GM18858 (cell line): Measurements from ENCODE around the gene KATNBL1.

Experiments
- ATAC-seq: cut with Tn5 transposase; IDR thresholded peaks from one replicate; pipeline ENCODE4 v1.9.1; 2021; ENCODE audit not compliant: unreplicated experiment

Gene KATNBL1, protein sequence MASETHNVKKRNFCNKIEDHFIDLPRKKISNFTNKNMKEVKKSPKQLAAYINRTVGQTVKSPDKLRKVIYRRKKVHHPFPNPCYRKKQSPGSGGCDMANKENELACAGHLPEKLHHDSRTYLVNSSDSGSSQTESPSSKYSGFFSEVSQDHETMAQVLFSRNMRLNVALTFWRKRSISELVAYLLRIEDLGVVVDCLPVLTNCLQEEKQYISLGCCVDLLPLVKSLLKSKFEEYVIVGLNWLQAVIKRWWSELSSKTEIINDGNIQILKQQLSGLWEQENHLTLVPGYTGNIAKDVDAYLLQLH

DNA sequence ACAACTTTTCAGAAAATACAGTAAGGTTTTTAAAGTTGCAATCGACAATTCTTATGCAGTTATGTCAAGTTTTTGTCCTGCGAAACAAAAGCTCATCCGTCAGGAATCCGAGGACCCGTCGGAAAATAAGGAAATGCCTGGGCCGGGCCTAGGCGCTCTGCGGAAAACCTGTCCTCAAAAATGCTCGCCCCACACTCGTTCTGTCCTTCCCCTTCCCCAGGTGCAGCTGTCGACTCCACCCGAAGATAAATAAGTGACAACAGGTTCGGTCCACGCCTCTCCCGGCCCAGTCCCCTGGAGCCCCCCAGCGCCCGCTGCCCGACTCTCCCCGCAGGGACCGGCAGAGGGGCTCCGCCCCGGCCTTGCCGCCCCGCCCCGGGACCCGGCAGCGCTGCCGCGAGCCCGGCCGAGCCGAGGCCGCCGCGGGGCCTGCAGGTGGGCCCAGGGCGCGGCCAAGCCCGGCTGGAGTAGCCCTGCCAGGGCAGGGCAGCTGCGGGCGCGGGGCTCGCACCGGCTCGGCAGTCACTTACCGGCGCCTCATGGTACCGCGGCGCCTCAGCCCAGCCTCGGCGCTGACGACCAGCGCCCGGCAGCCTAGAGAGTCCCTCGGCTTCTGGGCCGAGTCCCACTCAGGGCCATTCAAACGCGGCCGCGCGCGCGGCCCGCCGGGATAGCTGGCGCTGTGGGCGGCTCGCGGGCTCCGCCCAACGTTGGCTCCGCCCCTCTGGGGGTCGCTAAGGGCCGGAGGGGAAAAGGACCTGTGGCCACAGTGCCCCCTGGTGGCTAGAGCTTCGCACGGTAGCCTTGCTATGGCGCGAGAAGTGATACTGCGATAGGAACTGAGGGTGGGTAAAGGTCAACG lies at the start of gene KATNBL1:
Gene KATNBL1, minus strand, starts transcription at position 676 of the 862 bp plus-strand sequence. CDS start 46,420 bp downstream, outside the sequence.
- peak; percentile 89 for ATAC-seq

DNA sequence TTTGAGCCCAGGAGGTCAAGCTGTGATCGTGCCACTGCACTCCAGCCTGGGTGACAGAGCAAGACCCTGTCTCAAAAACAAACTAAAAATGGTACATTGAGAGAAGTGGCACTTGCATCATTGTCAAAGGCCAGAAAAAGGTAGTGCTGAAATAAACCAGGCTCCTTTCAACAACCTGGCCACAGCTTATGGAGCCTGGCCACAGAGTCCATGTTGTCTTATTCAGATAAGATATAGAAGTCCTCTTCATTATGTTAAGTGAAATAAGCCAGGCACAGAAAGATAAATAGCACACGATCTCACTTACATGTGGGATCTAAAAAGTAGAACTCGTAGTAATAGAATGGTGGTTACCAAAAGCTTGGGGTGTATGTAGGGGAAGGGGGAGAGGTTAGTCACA lies 49.7 kb upstream of the KATNBL1 start:
- no peak for ATAC-seq

DNA sequence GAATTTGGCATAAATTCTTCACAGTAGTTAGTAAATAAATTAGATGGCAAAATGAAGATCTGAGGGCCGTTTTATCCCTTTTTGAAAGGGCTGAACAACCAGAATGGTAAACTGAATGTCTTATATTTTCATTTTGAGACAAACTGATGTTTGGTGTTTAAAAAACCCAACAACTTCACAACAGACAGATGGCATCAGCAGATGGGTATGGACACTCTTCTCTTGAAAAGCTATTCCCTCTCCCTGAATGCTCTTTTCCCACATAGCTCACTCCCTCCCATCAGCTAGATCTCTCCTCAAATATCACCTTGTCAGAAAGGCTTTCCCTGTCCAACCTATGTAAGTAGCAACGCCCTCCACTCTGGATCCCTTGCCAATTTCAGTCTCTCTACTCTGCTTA lies 48.3 kb upstream of the KATNBL1 start:
- no peak for ATAC-seq

DNA sequence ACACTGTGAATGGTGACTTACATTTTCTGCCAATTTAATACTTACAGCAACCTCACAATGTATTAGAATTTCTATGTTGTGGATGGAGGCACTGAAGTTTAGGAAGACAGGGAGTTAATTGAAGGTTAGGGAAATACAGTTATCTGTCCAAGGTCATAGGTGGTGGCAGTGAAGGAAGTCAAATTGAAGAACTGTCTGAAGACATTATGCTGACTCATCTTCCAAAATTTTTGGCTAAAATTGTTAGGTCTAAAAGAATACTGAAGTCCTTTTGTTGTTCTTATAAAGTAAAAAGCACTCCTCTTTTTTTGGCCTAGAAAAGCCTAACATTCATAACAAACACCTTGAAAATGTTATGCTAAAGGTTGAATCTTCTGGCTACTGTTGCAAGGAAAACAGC lies 42.6 kb upstream of the KATNBL1 start:
- ATAC-seq, result no peak

DNA sequence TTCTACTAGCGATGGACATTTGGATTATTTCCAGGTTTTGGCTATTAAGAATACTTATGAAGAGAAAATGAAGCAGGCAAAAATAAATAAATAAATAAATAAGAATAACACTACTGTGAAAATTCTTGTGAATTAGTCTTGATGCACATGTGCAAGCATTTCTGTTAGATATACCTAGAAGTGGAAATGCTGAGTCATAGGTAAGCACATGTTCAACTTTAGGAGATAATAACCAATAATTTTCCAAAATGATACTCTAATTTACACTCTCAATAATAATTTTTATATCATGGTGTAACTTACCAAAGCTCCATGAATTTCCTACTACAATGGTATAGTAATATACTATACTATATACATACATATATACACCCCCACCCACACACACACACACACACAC lies 38.3 kb upstream of the KATNBL1 start:
- ATAC-seq, result no peak

DNA sequence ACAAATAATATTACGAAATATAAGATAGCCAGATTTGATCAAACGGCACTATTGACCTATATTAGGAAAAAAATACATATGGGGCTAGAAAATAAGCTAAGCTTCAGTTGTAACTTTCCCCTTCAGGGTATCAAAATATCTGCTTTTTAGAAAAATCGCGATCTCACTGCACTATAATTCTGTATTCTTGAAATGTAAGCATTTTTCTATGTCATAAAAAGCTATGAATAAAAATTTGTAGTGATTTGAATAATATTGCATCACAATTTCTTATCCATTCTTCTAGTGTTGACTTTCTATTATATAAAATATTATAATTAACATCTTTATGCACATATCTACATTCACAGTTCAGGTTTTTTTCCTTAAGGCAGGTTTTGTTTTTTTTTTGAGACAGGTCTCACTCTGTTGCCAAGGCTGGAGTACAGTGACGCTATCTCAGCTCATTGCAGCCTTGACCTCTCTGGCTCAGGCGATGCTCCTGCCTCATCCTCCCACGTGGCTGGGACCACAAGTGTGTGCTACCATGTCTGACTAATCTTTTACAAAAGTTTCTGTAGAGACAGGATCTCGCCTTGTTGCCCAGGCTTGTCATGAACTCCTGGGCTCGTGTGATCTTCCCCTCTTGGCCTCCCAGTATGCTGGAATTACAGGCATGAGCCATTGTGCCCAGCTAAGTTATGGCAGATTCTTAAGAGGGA lies 36.5 kb upstream of the KATNBL1 start:
- ATAC-seq, result no peak

DNA sequence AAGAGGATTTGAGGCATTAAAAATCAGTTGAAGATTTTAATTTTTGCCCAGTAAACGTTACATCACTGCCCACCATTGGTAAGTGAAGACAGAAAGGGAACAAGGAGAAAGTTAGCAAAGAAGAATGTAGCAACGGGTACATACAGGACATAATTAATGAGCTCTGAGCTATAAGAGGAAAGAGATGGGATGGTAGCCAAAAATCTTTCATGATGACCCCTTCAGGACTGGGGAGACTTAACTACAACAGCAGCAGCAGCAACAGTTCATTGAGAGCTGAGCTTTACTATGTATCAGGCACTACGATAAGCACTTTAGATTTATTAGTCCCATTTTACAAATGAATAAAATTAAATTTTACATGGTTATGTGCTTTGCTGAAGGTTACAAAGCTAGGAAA lies 33.3 kb upstream of the KATNBL1 start:
- no peak for ATAC-seq

DNA sequence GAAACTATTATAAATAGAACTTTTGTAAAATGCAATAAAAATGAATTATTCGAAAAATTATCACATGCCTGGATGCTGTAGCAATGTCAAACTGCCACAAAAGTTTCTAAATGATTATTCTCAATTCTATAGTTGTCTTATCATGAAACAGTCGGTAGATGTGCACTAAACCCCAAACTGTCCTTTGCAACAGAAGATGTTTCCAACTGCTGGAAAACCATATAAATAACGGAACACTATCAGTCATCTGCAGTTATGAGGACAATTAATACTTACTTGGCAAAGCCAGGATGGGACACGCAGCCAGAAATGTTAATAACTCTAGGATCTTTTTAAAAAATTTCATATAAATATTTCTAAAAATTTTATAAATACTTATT lies 32.4 kb upstream of the KATNBL1 start:
- no peak for ATAC-seq

DNA sequence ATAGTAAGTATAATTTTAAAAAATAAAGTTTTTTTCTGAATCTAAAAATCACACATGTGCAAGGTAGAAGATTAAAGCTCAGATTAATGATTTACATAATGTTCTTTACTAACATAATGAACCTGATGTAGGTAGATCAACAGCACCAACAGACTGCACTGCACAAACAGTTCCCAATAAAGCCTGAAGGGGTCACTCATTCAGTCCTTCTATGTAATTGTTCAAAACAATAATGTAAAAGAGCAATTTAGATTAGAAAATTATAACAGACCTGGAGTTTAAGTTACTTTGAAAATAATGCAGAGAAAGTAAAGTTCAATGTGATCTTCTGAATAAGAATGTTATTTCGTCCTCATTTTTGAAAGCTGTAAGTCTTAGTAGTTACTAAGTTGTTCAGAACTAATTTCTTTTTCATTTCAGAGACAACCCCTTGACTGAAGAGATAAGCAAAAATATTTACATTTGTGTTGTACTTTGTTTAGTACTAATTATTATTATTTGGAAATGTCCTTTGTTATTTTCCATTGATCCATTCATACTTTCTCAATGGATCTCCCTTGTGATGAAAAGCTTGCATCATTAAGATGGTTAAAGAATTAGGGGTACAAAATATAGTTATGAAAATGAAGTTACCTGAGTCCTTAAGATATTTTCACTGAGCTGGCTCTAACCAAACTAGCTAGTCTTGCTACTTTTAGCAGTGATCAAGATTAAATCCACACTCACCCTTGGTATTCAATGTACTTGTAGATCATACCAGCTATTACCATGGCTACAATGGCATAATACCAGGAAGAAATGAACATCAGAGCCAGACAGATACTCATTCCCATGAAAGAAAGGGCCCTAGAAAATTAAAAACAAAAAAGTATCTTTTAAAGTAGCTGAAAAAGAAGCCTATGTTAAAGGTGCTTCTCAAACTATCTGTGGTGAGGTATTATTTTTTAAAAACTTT lies 31.8 kb upstream of the KATNBL1 start:
- no peak for ATAC-seq

DNA sequence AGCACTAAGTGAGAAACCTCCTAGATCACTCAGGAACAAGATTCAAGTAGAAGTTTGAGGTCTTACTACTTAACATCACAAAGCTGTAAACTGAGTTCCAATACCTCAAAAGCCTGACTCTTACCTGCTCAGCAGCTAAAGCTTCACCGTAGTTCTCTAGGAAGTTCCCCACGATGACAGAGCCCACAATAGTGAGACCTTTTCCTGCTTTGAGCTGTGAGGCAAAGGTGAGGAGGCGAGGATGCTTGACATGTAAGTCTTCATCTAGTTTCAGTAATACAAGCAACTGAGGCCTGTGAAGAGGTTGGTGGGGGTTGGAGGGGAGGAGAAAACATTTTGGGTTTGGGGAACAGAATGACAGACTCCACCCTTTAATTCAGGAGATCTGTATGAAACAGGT lies 30.6 kb upstream of the KATNBL1 start:
- no peak for ATAC-seq

DNA sequence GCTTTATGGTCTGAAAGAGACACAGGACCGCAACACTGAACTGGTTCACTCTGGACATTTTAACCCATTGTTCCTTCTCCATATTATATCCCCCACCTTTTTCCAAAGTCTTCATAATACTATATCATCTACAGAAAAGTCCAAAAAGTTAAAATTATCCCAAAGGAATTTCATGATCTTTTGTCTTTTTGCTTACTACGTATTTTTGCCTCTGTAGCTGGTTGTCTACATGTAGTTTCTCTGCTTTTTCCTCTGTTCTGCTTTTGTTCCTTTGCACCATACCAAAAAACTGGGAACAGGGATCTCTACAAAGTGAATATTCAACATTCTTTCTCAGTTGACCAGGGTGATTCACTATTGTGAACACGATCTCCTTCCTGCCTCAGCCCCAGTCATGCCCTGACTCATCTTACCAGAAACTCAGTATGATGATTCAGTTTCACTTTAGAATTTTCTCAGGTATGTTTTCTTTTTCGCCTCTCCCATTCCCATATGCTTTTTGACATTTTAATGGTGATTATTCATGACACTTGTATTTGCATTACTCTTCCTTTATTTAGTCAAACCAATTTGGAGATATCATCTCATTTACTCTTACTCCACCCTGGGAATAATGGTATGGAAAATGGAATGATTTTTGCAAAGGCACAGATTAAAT lies 29.4 kb upstream of the KATNBL1 start:
- ATAC-seq, result no peak

DNA sequence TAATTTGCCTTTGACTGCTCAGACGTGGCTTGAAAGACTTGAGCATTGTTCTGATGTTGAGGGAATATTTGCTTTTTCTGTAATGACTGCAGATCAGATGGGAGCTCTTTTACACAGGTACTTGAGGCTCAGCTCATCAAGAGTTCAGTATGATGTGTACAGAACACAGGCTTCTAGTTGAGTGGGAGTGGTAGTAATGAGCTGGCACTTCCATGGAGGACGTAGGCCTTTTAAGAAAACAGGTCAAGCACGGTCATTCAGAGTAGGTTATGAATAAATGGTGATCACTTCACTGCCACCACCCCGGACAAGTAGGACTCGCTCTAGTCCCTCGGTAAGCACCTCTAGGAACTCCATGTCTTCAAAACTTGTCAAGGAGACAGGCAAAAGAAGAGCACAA lies 23.7 kb upstream of the KATNBL1 start:
- no peak for ATAC-seq

DNA sequence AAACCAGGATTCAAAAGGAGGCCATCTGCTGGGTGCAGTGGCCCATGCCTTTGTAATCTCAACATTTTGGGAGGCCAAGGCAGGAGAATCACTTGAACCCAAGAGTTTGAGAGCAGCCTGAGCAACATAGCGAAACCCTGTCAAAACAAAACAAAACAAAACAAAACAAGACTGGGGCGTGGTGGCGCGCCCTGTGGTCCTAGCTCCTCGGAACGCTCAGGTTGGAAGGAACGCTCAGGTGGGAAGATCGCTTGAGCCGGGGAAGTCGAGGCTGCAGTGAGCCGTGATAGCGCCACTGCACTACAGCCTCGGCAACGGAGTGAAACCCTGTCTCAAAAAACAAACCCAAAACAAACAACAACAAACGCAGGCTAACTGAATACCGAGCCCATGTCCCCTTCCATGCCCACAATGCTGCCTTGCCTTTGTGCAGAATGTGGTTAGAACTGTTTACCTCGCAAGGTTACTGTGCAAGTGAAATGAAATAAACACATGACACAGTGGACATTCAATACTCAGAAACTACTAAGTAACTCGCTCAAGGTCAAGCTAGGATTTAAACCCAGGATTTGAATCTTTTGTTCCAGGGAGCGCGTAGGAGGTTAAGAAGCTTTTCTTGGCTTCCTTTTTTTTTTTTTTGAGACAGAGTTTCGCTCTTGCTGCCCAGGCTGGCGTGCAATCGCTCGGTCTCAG lies 14.2 kb upstream of the KATNBL1 start:
- no peak for ATAC-seq

DNA sequence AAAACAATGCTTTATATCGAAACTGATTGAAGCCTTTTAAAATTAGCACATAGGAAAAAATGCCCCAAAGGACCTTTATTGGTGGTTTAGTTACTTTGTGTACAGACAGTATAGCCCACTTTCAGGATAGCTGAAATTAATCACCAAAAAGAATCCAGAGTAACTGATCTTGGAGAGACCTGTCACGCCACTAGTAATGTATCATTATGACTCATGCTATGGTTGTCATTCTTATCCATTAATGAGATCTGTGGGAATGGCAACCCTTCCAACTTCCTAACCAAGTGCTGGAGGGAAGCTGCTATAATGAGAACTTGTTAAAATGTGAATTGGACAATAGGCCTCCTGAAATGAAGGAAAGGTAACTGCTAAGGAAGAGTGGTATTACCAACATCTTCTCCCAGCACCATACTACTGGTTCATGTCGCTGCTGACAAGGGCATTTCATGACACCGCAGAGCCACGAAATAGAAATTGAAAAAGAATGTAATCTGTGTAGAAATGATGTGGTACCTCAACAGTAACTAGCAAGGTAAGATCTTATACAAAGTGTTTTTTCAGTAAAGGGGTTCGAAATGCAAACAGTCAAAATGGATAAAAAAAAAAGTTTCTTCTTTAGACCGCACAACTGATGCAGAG lies 7.8 kb upstream of the KATNBL1 start:
- no peak for ATAC-seq

DNA sequence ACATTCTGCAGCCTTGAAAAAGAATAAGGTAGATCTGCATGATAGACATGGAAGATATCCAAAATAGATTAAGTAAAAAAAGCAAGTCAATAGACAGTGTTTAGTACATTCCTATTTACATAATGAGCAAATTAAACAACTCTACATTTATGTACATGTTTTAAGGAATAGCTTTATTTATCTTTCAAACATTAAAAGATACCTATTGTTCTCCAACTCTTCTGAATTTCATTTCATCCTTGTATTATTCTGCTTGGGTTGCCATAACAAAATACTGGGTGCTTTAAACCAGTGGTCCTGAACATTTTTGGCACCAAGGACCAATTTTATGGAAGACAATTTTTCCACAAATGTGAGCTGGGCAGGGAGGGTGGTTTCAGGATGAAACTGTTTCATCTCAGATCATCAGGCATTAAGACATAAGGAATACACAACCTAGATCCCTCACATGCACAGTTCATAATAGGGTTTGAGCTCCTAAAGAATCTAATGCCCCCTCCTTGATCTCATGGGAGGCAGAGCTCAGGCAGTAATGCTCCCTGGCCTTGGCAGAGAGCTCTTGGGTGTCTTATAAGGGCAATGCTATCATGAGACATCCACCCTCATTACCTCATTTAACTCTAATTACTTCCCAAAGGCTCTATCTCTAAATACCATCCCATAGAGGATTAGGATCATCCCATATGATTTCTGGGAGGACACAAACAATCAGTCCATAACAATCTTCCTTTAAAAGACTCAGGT lies 6.8 kb upstream of the KATNBL1 start:
- no peak for ATAC-seq

DNA sequence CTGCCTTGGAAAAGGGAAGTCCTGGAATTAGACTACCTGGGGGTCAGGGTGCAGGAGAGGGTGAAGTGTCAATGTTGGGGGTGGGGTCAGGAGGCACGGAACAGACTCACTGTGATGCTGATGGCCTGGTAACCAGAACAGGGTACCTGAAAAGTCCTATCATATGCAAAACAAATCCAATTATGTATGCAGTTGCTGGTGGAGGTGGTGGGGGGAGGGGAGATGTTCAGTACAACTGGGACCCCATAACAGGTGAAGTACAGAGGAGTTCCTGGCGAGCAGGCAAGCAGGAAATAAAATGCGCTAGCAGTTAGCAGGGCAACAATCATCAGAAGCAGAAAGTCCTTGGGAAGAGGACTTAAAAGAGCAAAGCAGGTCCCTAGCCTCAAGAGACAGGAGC lies 4.2 kb upstream of the KATNBL1 start:
- no peak for ATAC-seq

DNA sequence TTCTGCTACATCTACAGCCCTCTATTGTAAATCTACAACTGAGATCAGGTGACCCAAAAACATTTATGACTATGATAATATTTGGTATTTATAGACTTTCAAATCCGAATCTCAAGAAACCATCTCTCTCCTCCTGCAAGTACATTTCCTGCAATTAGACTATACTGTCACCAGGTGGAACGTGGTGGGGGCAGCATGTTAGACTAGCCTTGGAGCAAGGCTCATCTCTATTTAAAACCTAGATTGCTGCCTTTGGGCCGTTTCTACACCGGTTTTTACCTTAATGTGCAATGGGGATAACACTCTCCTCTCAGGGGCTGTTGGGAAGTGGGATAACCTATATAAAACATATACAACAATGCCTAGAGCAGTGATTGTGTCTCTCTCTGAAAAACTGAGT lies 3.8 kb upstream of the KATNBL1 start:
- ATAC-seq, result no peak

DNA sequence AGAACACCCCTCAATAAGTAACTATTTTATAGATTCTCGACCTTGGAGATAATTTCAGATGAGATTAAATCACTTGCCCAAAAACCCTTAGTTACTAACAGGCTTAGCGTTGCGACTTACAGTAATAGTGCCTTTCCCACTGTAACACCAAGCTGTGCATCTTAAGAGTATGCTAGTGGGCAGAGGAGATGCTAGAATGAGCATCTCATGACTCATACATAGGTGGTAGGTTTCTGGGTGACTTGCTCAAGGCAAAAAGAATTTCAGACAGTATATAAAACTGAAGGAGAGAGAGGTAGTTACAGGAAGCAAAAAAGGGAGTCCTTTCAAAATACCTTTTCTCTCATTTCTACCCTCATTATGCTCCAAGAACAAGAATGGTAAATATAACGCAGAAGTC lies 3.9 kb downstream of the KATNBL1 start:
- no peak for ATAC-seq
